ENCODE data around the gene MAPK4.

- TF ChIP-seq YY1 (IDR thresholded peaks at IDR 0.05; ENCODE audit: insufficient read depth, insufficient read length) = no peak
- TF ChIP-seq SUZ12 (IDR thresholded peaks at IDR 0.05; ENCODE audit: extremely low read depth, insufficient read depth, insufficient read length) = no peak
These were observed 93.7 kb downstream of the MAPK4 start for GRCh38 chr18:50653402-50654093.

All from NT2/D1 (cell line).